ENCODE results near the gene SOWAHA.
"Not testable (repeated sequence)": the region's sequence is repeated elsewhere in the genome, so short reads cannot be mapped to it uniquely, and the experiment has no call there.

Gene SOWAHA

GRCh38 chr5:132791026-132791425 is 22.1 kb upstream of the SOWAHA start:
- H3K4me3 ChIP-seq (ENCODE audit: low read depth, low read length) = no peak overlapping the region
- TF ChIP-seq CTCF (IDR thresholded peaks at IDR 0.05; ENCODE audit: borderline replicate concordance, insufficient read depth, low read depth, low read length) = no peak

- H3K4me3 ChIP-seq (ENCODE audit: low read depth, low read length) = no peak overlapping the region
- TF ChIP-seq CTCF (IDR thresholded peaks at IDR 0.05; ENCODE audit: borderline replicate concordance, insufficient read depth, low read depth, low read length) = no peak
These were observed 15.5 kb upstream of the SOWAHA start for GRCh38 chr5:132797651-132798050.

GRCh38 chr5:132799392-132799791 is 13.7 kb upstream of the SOWAHA start:
- no peak for TF ChIP-seq CTCF (IDR thresholded peaks at IDR 0.05; ENCODE audit: borderline replicate concordance, insufficient read depth, low read depth, low read length)
- H3K4me3 ChIP-seq (ENCODE audit: low read depth, low read length) = no peak overlapping the region

GRCh38 chr5:132800545-132800944 is 12.6 kb upstream of the SOWAHA start:
- H3K4me3 ChIP-seq (ENCODE audit: low read depth, low read length) = no peak overlapping the region
- no peak for TF ChIP-seq CTCF (IDR thresholded peaks at IDR 0.05; ENCODE audit: borderline replicate concordance, insufficient read depth, low read depth, low read length)

GRCh38 chr5:132802044-132802684 is 10.9 kb upstream of the SOWAHA start:
- TF ChIP-seq CTCF (IDR thresholded peaks at IDR 0.05; ENCODE audit: borderline replicate concordance, insufficient read depth, low read depth, low read length) = no peak
- H3K4me3 ChIP-seq (ENCODE audit: low read depth, low read length) = no peak overlapping the region

- not testable (repeated sequence) for H3K4me3 ChIP-seq (ENCODE audit: low read depth, low read length)
These were observed 10.4 kb upstream of the SOWAHA start for GRCh38 chr5:132802685-132803066.

- not testable (repeated sequence) for H3K4me3 ChIP-seq (ENCODE audit: low read depth, low read length)
These were observed 8.9 kb upstream of the SOWAHA start for GRCh38 chr5:132804219-132804618.

- not testable (repeated sequence) for H3K4me3 ChIP-seq (ENCODE audit: low read depth, low read length)
These were observed 7.2 kb upstream of the SOWAHA start for GRCh38 chr5:132805872-132806271.

GRCh38 chr5:132806804-132807162 is 6.3 kb upstream of the SOWAHA start:
- H3K4me3 ChIP-seq (ENCODE audit: low read depth, low read length) = not testable (repeated sequence)

Data from GM12875 (cell line).